Type B pancreatic cell (in vitro differentiated cells): ENCODE measurements around the gene NACAD. TPM values are rescaled to one million over a fixed set of nuclear protein-coding genes. Genes with fewer than 3 reads are reported as not detected.

Experiments
- DNase-seq: peaks from one replicate; pipeline ENCODE4 v3.0.0; 2021; ENCODE audit warnings: mixed read lengths; ENCODE audit not compliant: unreplicated experiment; ENCODE audit errors: extremely low spot score
- H3K27ac Mint-ChIP-seq: 2 replicates; pipeline ENCODE4 v1.8.0; 2021; ENCODE audit warnings: mild to moderate bottlenecking, mixed read lengths
- H3K27me3 Mint-ChIP-seq: 2 replicates; pipeline ENCODE4 v1.8.0; 2021; ENCODE audit warnings: mixed read lengths
- H3K36me3 Mint-ChIP-seq: 2 replicates; pipeline ENCODE4 v1.8.0; 2021; ENCODE audit warnings: mixed read lengths
- H3K4me1 Mint-ChIP-seq: one replicate; pipeline ENCODE4 v1.8.0; 2021; ENCODE audit warnings: mixed read lengths; ENCODE audit not compliant: unreplicated experiment
- H3K4me3 Mint-ChIP-seq: 2 replicates; pipeline ENCODE4 v1.8.0; 2021; ENCODE audit warnings: mild to moderate bottlenecking, mixed read lengths
- H3K9me3 Mint-ChIP-seq: 2 replicates; pipeline ENCODE4 v1.8.0; 2021; ENCODE audit warnings: mixed read lengths
- total RNA-seq: library from RNA; stranded (reverse); gene quantifications from 2 replicates; pipeline ENCODE4 v1.2.1, GENCODE V29; 2021; ENCODE audit warnings: low replicate concordance
- TF ChIP-seq, protein P1 (sequence below): fragments of 200-600 bp; sonication (generic); conservative IDR thresholded peaks from 2 replicates; pipeline ENCODE4 v1.5.0; 2021; ENCODE audit warnings: antibody characterized with exemption, mild to moderate bottlenecking

The NACAD gene
- total RNA-seq, 1 donor from 2014 or later: 12.5 TPM

DNA sequence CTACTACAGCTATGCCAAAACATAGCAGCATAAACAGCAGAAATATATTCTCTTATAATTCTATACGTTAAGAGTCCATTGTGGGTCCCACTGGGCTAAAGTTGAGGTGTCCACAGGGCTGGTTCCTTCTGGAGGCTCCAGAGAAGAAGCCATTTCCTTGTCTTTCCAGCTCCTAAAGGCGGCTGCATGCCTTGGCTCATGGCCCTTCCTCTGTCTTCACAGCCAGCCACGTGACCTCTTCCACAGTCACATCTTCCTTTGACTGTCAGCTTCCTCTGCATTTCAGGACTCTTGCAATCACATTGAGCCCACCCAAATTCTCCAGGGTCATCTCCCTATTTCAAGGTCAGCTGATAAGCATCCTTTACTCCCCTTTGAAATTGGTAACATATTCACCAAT, 17.2 kb downstream of the NACAD start:
- no peak for DNase-seq
- H3K36me3 Mint-ChIP-seq: peaks cover 12% of the 10 kb centered on the region
- TF ChIP-seq, protein P1, sequence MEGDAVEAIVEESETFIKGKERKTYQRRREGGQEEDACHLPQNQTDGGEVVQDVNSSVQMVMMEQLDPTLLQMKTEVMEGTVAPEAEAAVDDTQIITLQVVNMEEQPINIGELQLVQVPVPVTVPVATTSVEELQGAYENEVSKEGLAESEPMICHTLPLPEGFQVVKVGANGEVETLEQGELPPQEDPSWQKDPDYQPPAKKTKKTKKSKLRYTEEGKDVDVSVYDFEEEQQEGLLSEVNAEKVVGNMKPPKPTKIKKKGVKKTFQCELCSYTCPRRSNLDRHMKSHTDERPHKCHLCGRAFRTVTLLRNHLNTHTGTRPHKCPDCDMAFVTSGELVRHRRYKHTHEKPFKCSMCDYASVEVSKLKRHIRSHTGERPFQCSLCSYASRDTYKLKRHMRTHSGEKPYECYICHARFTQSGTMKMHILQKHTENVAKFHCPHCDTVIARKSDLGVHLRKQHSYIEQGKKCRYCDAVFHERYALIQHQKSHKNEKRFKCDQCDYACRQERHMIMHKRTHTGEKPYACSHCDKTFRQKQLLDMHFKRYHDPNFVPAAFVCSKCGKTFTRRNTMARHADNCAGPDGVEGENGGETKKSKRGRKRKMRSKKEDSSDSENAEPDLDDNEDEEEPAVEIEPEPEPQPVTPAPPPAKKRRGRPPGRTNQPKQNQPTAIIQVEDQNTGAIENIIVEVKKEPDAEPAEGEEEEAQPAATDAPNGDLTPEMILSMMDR: no peak
- H3K4me1 Mint-ChIP-seq: no peaks in the 10 kb centered on the region
- no peaks in the 10 kb centered on the region for H3K27me3 Mint-ChIP-seq
- H3K27ac Mint-ChIP-seq: no peak overlapping the region
- no peaks in the 10 kb centered on the region for H3K9me3 Mint-ChIP-seq
- no peak overlapping the region for H3K4me3 Mint-ChIP-seq

DNA sequence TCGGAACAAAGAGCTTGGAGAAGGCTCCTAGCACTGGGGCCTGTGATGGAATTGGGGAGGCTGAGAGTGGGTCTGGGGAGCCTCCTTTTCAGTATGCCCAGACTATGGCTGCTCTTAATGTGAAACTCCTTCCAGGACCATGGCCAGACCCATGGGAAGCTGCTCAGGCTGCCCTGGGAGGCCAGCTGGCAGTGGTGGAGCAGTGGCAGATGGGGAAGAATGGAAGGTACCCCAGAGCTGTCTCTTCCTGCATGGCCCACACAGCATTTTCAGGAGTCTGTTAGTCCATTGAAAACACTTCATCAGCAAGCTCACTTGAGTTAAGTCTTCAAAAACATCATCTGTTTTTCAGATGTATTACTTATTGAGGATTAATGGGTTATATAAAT, 18.5 kb downstream of the NACAD start:
- DNase-seq: no peak
- Mint-ChIP-seq H3K9me3 (no peaks in the 10 kb centered on the region), H3K27ac (no peak overlapping the region), H3K4me3 (no peak overlapping the region), H3K36me3 (peaks cover 18% of the 10 kb centered on the region), H3K27me3 (no peaks in the 10 kb centered on the region), H3K4me1 (no peaks in the 10 kb centered on the region)
- TF ChIP-seq, protein P1: no peak

GRCh38 chr7:45069444-45070253, 19.1 kb downstream of the NACAD start:
- H3K9me3 Mint-ChIP-seq: no peaks in the 10 kb centered on the region
- H3K27me3 Mint-ChIP-seq: no peaks in the 10 kb centered on the region
- H3K4me1 Mint-ChIP-seq: no peaks in the 10 kb centered on the region
- H3K36me3 Mint-ChIP-seq: peaks cover 18% of the 10 kb centered on the region
- TF ChIP-seq, protein P1: peak; percentile 35
- H3K27ac Mint-ChIP-seq: no peak overlapping the region
- no peak for DNase-seq
- no peak overlapping the region for H3K4me3 Mint-ChIP-seq

DNA sequence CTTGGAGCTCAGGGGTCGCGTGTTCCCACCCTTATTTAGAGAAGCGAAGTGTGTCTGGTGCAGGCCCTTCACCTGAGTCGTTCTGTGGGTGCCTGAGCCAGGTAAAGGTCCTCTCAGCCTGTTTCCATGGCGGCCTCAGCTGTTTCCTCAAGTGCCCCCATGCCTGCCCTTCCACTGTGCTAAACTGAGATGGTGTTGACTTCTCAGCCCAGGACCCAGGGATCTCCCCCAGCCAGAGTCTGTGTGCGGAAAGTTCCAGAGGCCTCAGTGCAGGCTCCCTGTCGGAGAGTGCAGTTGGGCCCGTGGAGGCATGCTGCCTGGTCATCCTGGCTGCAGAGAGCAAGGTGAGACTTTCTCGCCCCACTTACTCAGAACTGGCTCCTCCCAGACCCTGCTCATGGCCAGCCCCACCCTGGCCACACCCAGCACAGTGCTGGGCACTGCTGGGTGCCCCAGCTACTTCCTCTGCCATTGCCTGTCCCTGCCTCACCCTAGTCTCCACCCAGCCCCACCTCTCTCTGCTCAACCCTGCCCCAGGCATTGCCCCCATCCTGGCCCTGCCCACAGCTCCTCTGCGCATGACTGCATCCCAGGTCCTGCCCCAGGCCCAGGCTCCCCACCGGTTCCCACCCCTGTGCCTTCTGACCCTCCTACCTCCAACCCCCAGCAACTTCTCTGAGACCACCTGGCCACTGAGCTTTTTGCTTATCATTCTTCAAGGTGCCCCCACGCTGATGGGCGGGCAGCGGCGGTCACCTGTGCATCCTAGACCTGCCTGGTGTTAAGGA, 20.3 kb downstream of the NACAD start:
- no peak for DNase-seq
- Mint-ChIP-seq H3K4me1 (no peaks in the 10 kb centered on the region), H3K4me3 (no peak overlapping the region), H3K27ac (no peak overlapping the region), H3K9me3 (no peaks in the 10 kb centered on the region), H3K36me3 (peaks cover 18% of the 10 kb centered on the region), H3K27me3 (no peaks in the 10 kb centered on the region)
- TF ChIP-seq, protein P1: no peak

DNA sequence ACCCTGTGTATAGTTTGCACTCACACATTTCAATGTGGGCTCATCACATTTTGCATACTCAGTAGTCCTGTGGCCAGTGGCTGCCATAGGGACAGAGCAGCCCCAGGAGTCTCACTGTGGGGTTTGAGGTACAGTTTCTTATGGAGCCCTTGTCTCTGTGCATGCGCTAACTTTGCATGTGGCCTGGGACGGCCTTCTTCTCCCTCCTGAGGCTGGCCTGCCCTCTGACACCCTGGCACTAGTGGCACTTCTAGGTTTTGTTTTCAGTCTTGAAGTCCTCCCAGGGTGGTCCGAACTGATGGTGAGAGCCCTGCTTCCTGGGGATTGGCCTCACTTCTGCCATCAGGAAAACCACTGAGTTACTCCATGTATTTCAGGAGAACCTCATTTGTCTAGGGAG, 21.2 kb downstream of the NACAD start:
- TF ChIP-seq, protein P1: no peak
- DNase-seq: no peak
- H3K27ac Mint-ChIP-seq: no peak overlapping the region
- no peak overlapping the region for H3K4me3 Mint-ChIP-seq
- H3K9me3 Mint-ChIP-seq: no peaks in the 10 kb centered on the region
- no peaks in the 10 kb centered on the region for H3K27me3 Mint-ChIP-seq
- peaks cover 12% of the 10 kb centered on the region for H3K36me3 Mint-ChIP-seq
- H3K4me1 Mint-ChIP-seq: no peaks in the 10 kb centered on the region
